HFFc6 (cell line): ENCODE measurements around the gene AIPL1. TPM values are rescaled to one million over a fixed set of nuclear protein-coding genes. Genes with fewer than 3 reads are reported as not detected.
A peak's percentile ranks its signal among the peaks of the same experiment; 100 is the strongest.

Source experiments
- DNase-seq: peaks from one replicate; pipeline ENCODE4 v3.0.0-alpha.2; 2018
- H3K27ac Mint-ChIP-seq: 2 replicates; pipeline ENCODE4 v1.8.0; 2020; ENCODE audit warnings: mild to moderate bottlenecking, mixed read lengths
- H3K27me3 Mint-ChIP-seq: 2 replicates; pipeline ENCODE4 v1.8.0; 2021; ENCODE audit warnings: mild to moderate bottlenecking, moderate library complexity, mixed read lengths; ENCODE audit not compliant: insufficient read depth
- H3K36me3 Mint-ChIP-seq: 2 replicates; pipeline ENCODE4 v1.8.0; 2021; ENCODE audit warnings: low read depth, mixed read lengths
- H3K4me1 Mint-ChIP-seq: 2 replicates; pipeline ENCODE4 v1.8.0; 2020; ENCODE audit warnings: low read depth, mixed read lengths
- H3K4me3 Mint-ChIP-seq: 2 replicates; pipeline ENCODE4 v1.8.0; 2020; ENCODE audit warnings: mild to moderate bottlenecking, moderate library complexity, mixed read lengths
- H3K9me3 Mint-ChIP-seq: 2 replicates; pipeline ENCODE4 v1.8.0; 2020; ENCODE audit warnings: mild to moderate bottlenecking, mixed read lengths
- CTCF ChIP-seq: fragments of 200-600 bp; sonication (generic); IDR thresholded peaks from 2 replicates; pipeline ENCODE4 v1.5.0; 2021; ENCODE audit warnings: antibody characterized with exemption, mild to moderate bottlenecking
- total RNA-seq, 6 experiments: library from RNA; stranded (reverse); fragmentation: NEBNext Ultra II Directional; extraction: Animal tissue kit (Norgen Biotek cat#: 25700); gene quantifications; 2 replicates in 1 of 6; 3 replicates in 5 of 6; pipeline ENCODE4 v1.2.3, GENCODE V29; 2021

Gene AIPL1
- total RNA-seq, 6 experiments from 2014 or later: not detected

DNA sequence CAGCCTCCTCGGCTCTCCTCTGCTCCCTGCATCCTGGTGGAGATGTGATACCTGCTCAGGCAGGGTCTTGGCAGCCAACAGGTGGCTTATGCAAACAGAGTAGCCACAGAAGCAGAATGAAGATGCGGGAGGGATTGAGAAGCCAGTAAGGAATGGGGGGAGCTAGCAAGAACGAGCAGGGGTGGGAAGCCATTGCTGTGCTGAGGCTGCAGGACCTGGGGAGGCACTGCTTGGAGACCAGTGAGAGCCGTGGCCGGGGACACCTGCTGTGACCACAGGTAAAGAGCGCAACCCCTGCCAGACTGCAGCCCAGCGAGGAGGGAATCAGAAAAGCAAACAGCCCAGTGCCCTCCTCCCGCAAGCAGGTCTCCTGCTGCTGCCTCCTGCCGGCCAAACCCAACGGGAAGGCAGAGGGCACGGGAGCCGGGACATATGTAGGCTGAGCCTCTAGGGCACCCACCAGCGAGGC, 14.7 kb downstream of the AIPL1 start:
- H3K4me1 Mint-ChIP-seq: peaks cover 7% of the 10 kb centered on the region
- H3K9me3 Mint-ChIP-seq: no peaks in the 10 kb centered on the region
- DNase-seq: no peak
- no peaks in the 10 kb centered on the region for H3K36me3 Mint-ChIP-seq
- no peak overlapping the region for H3K27ac Mint-ChIP-seq
- H3K27me3 Mint-ChIP-seq: peaks cover 35% of the 10 kb centered on the region
- H3K4me3 Mint-ChIP-seq: no peak overlapping the region
- TF ChIP-seq CTCF: peak; percentile 55; the same call in 1 of the 2 replicates

- no peak for TF ChIP-seq CTCF
- no peaks in the 10 kb centered on the region for H3K36me3 Mint-ChIP-seq
- H3K4me1 Mint-ChIP-seq: no peaks in the 10 kb centered on the region
- DNase-seq: no peak
- peaks cover 33% of the 10 kb centered on the region for H3K27me3 Mint-ChIP-seq
- no peak overlapping the region for H3K27ac Mint-ChIP-seq
- H3K4me3 Mint-ChIP-seq: no peak overlapping the region
- no peaks in the 10 kb centered on the region for H3K9me3 Mint-ChIP-seq
These were observed 19.3 kb downstream of the AIPL1 start for GRCh38 chr17:6415616-6416015.

- no peaks in the 10 kb centered on the region for H3K36me3 Mint-ChIP-seq
- H3K27ac Mint-ChIP-seq: no peak overlapping the region
- H3K4me3 Mint-ChIP-seq: no peak overlapping the region
- TF ChIP-seq CTCF: peak; percentile 73
- no peaks in the 10 kb centered on the region for H3K4me1 Mint-ChIP-seq
- H3K9me3 Mint-ChIP-seq: no peaks in the 10 kb centered on the region
- peak; percentile 52 for DNase-seq
- H3K27me3 Mint-ChIP-seq: peaks cover 51% of the 10 kb centered on the region
These were observed 21.9 kb downstream of the AIPL1 start for GRCh38 chr17:6413065-6413464.

DNA sequence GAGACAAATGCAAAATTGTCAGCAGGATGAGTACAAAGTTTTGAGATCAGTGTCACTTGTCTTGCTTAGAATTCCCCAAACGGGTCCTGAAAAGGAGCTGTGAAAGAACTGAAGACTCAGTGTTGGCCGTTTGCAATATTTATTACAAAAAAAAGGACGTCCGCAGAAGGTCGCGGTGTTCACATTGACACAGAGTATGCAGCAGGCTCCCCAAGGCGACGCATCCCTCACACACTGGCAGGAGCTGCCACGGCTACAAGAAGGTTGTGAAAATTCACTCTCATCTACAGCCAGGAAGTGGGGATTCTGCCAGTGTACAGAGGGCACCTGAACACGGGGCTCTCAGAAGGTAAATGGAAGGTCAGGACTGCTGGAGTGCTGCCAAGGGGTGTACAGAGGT, 26.2 kb downstream of the AIPL1 start:
- DNase-seq: no peak
- H3K27ac Mint-ChIP-seq: no peak overlapping the region
- no peak overlapping the region for H3K4me3 Mint-ChIP-seq
- TF ChIP-seq CTCF: no peak
- H3K27me3 Mint-ChIP-seq: peaks cover 37% of the 10 kb centered on the region
- no peaks in the 10 kb centered on the region for H3K9me3 Mint-ChIP-seq
- H3K36me3 Mint-ChIP-seq: no peaks in the 10 kb centered on the region
- no peaks in the 10 kb centered on the region for H3K4me1 Mint-ChIP-seq

GRCh38 chr17:6408276-6408675, 26.6 kb downstream of the AIPL1 start:
- TF ChIP-seq CTCF: no peak
- Mint-ChIP-seq H3K4me3 (no peak overlapping the region), H3K4me1 (no peaks in the 10 kb centered on the region), H3K27me3 (peaks cover 34% of the 10 kb centered on the region), H3K27ac (no peak overlapping the region), H3K9me3 (no peaks in the 10 kb centered on the region), H3K36me3 (no peaks in the 10 kb centered on the region)
- DNase-seq: no peak

GRCh38 chr17:6402258-6402657, 32.7 kb downstream of the AIPL1 start:
- no peak overlapping the region for H3K4me3 Mint-ChIP-seq
- no peaks in the 10 kb centered on the region for H3K9me3 Mint-ChIP-seq
- peaks cover 7% of the 10 kb centered on the region for H3K4me1 Mint-ChIP-seq
- H3K27ac Mint-ChIP-seq: no peak overlapping the region
- no peak for DNase-seq
- no peaks in the 10 kb centered on the region for H3K36me3 Mint-ChIP-seq
- no peak for TF ChIP-seq CTCF
- peaks cover 8% of the 10 kb centered on the region for H3K27me3 Mint-ChIP-seq
